Testis (tissue), 2 donors: ENCODE measurements around the gene ADAMTS16.

ENCODE experiments used
- POLR2A ChIP-seq: fragments of 450-650 bp; IDR thresholded peaks from one replicate; pipeline ENCODE4 v1.6.1; 2017; ENCODE audit warnings: antibody characterized with exemption, mild to moderate bottlenecking, moderate library complexity
- TF ChIP-seq, protein P1 (sequence below), 3 experiments: fragments of 450-650 bp in 2 of 3; fragments of 200-600 bp in 1 of 3; sonication (generic) in 1 of 3; IDR thresholded peaks; one replicate each; pipeline ENCODE4 v1.5.1; 2016 to 2019; ENCODE audit warnings: antibody characterized with exemption in 3 of 3, mild to moderate bottlenecking in 2 of 3, moderate library complexity in 1 of 3

DNA sequence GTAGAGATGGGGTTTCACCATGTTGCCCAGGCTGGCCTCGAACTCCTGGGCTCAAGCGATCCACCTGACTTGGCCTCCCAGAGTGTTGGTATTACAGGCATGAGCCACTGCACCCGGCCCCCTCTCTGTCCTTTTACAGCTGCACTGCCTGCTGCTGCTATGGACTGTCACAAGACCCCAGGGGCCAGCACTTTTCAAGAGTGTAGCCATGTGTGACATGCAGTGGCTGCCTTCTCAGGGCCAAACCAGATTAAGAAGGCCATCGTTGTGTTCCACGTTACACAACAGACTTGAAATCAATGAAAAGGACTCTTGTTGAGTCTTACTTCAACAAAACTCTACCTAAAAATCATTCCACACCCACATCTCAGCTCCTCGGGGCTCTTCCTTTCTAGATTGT lies 203.4 kb downstream of the ADAMTS16 start:
- TF ChIP-seq, protein P1, sequence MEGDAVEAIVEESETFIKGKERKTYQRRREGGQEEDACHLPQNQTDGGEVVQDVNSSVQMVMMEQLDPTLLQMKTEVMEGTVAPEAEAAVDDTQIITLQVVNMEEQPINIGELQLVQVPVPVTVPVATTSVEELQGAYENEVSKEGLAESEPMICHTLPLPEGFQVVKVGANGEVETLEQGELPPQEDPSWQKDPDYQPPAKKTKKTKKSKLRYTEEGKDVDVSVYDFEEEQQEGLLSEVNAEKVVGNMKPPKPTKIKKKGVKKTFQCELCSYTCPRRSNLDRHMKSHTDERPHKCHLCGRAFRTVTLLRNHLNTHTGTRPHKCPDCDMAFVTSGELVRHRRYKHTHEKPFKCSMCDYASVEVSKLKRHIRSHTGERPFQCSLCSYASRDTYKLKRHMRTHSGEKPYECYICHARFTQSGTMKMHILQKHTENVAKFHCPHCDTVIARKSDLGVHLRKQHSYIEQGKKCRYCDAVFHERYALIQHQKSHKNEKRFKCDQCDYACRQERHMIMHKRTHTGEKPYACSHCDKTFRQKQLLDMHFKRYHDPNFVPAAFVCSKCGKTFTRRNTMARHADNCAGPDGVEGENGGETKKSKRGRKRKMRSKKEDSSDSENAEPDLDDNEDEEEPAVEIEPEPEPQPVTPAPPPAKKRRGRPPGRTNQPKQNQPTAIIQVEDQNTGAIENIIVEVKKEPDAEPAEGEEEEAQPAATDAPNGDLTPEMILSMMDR (IDR thresholded peaks at IDR 0.05) = no peak
- no peak for TF ChIP-seq POLR2A
